ENCODE data around the gene OLFM2. TPM values are rescaled to one million over a fixed set of nuclear protein-coding genes. Genes with fewer than 3 reads are reported as not detected.

The OLFM2 gene
- total RNA-seq, 1 experiment from 2014 or later = 19.9 TPM

DNA sequence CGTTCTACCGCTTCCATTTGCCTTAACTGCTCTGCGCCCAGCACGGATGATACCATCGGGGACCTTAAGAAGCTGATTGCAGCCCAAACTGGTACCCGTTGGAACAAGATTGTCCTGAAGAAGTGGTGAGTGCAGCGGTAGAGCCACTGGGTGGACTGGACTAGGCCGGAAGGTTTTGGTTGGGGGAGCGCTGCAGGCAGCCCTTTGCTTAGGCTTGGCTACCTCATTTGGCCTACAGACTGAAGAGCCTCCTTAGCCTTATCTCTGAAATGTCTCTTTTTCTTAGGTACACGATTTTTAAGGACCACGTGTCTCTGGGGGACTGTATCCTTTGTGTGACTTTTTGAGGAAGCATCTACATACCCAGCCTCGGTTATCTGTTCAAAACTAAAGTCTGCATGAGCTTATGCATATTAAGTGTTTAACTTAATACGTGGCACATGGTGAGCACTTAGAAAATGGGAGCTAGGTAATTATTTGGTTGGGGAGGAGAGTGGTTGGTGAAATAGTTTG is 107.7 kb downstream of the OLFM2 start:
- Histone ChIP-seq H3K9me2 (ENCODE audit: insufficient read depth) (no peaks in the 10 kb centered on the region), H3K9ac (ENCODE audit: low read length) (peak overlapping the region; percentile 84), H3K9me3 (ENCODE audit: control insufficient read depth in 1 of 2, insufficient read depth in 1 of 2, low read depth in 1 of 2, low read length in 2 of 2) (no peaks in the 10 kb centered on the region), H3K4me2 (ENCODE audit: low read length) (peak overlapping the region; percentile 89), H3K27ac (ENCODE audit: low read depth, low read length) (peak overlapping the region; percentile 64), H3K36me3 (ENCODE audit: control insufficient read depth in 1 of 2, insufficient read depth in 2 of 2, low read length in 2 of 2) (peaks cover 8 to 9% of the 10 kb centered on the region in 2 experiments; a peak in 3 of 4 replicates), H3K27me3 (ENCODE audit: insufficient read depth, low read length) (no peaks in the 10 kb centered on the region), H4K20me1 (ENCODE audit: insufficient read depth) (no peaks in the 10 kb centered on the region), H3K4me1 (ENCODE audit: control insufficient read depth in 1 of 2, insufficient read depth in 2 of 2, low read length in 2 of 2) (peaks cover 5 to 10% of the 10 kb centered on the region in 2 experiments; a peak in 2 of 4 replicates), H3K4me3 (replicated peaks in 1 of 2; ENCODE audit: low read depth in 1 of 2, low read length in 2 of 2) (peak overlapping the region; percentile 99 to 100), H3K79me2 (ENCODE audit: insufficient read depth, low read length) (peaks cover 59% of the 10 kb centered on the region), H2AFZ (ENCODE audit: low read depth, low read length, poor library complexity, severe bottlenecking) (no peak overlapping the region)
- DNase-seq (ENCODE audit: low read depth, low spot score) (no peak), ATAC-seq (no peak)
- BruUV-seq (replicated peaks) = no TSS peak
- intact Hi-C loops (cut with micrococcal nuclease) = no loop called here
- POLR2A ChIA-PET = interaction anchor here (1.6 kb wide), 1 partner anchor 10 kb away, joined by 11 read pairs; the partner anchor contains the start of gene FBXL12
- TF ChIP-seq, protein P1, sequence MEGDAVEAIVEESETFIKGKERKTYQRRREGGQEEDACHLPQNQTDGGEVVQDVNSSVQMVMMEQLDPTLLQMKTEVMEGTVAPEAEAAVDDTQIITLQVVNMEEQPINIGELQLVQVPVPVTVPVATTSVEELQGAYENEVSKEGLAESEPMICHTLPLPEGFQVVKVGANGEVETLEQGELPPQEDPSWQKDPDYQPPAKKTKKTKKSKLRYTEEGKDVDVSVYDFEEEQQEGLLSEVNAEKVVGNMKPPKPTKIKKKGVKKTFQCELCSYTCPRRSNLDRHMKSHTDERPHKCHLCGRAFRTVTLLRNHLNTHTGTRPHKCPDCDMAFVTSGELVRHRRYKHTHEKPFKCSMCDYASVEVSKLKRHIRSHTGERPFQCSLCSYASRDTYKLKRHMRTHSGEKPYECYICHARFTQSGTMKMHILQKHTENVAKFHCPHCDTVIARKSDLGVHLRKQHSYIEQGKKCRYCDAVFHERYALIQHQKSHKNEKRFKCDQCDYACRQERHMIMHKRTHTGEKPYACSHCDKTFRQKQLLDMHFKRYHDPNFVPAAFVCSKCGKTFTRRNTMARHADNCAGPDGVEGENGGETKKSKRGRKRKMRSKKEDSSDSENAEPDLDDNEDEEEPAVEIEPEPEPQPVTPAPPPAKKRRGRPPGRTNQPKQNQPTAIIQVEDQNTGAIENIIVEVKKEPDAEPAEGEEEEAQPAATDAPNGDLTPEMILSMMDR (IDR thresholded peaks at IDR 0.05 in 2 of 3, conservative IDR thresholded peaks at IDR 0.05 in 1 of 3; ENCODE audit: borderline replicate concordance in 1 of 3, insufficient read depth in 1 of 3, low read depth in 2 of 3, low read length in 2 of 3) = no peak
- TF ChIP-seq CBX3 (IDR thresholded peaks at IDR 0.05; ENCODE audit: low read depth) = no peak
- no peak for TF ChIP-seq YY1 (IDR thresholded peaks at IDR 0.05; ENCODE audit: extremely low read depth, insufficient replicate concordance, low read depth, low read length)
- TF ChIP-seq, protein P2, sequence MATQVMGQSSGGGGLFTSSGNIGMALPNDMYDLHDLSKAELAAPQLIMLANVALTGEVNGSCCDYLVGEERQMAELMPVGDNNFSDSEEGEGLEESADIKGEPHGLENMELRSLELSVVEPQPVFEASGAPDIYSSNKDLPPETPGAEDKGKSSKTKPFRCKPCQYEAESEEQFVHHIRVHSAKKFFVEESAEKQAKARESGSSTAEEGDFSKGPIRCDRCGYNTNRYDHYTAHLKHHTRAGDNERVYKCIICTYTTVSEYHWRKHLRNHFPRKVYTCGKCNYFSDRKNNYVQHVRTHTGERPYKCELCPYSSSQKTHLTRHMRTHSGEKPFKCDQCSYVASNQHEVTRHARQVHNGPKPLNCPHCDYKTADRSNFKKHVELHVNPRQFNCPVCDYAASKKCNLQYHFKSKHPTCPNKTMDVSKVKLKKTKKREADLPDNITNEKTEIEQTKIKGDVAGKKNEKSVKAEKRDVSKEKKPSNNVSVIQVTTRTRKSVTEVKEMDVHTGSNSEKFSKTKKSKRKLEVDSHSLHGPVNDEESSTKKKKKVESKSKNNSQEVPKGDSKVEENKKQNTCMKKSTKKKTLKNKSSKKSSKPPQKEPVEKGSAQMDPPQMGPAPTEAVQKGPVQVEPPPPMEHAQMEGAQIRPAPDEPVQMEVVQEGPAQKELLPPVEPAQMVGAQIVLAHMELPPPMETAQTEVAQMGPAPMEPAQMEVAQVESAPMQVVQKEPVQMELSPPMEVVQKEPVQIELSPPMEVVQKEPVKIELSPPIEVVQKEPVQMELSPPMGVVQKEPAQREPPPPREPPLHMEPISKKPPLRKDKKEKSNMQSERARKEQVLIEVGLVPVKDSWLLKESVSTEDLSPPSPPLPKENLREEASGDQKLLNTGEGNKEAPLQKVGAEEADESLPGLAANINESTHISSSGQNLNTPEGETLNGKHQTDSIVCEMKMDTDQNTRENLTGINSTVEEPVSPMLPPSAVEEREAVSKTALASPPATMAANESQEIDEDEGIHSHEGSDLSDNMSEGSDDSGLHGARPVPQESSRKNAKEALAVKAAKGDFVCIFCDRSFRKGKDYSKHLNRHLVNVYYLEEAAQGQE (IDR thresholded peaks at IDR 0.05; ENCODE audit: low read depth) = no peak
- no peak for TF ChIP-seq FOSL1 (IDR thresholded peaks at IDR 0.05; ENCODE audit: low read depth)
- TF ChIP-seq, protein P3, sequence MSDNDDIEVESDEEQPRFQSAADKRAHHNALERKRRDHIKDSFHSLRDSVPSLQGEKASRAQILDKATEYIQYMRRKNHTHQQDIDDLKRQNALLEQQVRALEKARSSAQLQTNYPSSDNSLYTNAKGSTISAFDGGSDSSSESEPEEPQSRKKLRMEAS (IDR thresholded peaks at IDR 0.05) = no peak
- no peak for TF ChIP-seq SP1 (IDR thresholded peaks at IDR 0.05; ENCODE audit: low read depth)
- no peak for TF ChIP-seq POLR2A (IDR thresholded peaks at IDR 0.05; ENCODE audit: borderline replicate concordance, extremely low read depth, insufficient read depth, insufficient read length)
- TF ChIP-seq ZNF274 (IDR thresholded peaks at IDR 0.05; ENCODE audit: low read depth, low read length) = no peak
- TF ChIP-seq SRF (IDR thresholded peaks at IDR 0.05; ENCODE audit: low read depth) = no peak
- TF ChIP-seq CEBPB (IDR thresholded peaks at IDR 0.05; ENCODE audit: low read depth) = no peak
- TF ChIP-seq, protein P4, sequence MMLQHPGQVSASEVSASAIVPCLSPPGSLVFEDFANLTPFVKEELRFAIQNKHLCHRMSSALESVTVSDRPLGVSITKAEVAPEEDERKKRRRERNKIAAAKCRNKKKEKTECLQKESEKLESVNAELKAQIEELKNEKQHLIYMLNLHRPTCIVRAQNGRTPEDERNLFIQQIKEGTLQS (IDR thresholded peaks at IDR 0.05) = no peak
- no peak for TF ChIP-seq SIN3A (IDR thresholded peaks at IDR 0.05; ENCODE audit: low read depth)
- TF ChIP-seq ZFX (IDR thresholded peaks at IDR 0.05) = no peak
- no peak for TF ChIP-seq ZBTB33 (IDR thresholded peaks at IDR 0.05; ENCODE audit: extremely low read depth, insufficient replicate concordance, low read length)
- no peak for TF ChIP-seq POLR2AphosphoS5 (IDR thresholded peaks at IDR 0.05; ENCODE audit: low read depth, low read length)
- TF ChIP-seq ELF1 (IDR thresholded peaks at IDR 0.05; ENCODE audit: borderline replicate concordance, low read depth) = no peak
- CTCF ChIA-PET = no interaction called here
- RAD21 ChIA-PET (ENCODE audit: low non-redundant PET in 1 of 2, low total read pairs in 2 of 2, uncharacterized antibody in 2 of 2, unreplicated experiment in 2 of 2) = no interaction called here
